IMR-90 (cell line): Measurements from ENCODE around the gene SIAH2. TPM values are rescaled to one million over a fixed set of nuclear protein-coding genes. Genes with fewer than 3 reads are reported as not detected.

ENCODE experiments used
- ATAC-seq: fragments of 200-7000 bp; cut with Tn5 transposase; 2 replicates; pipeline ENCODE4 v1.9.1; 2020; ENCODE audit warnings: low read depth, mild to moderate bottlenecking, moderate library complexity
- BruUV-seq: library from RNA; stranded (reverse); fragments of 400-500 nt; replicated peaks from 2 replicates; lab custom pipeline; 2021; lab: Mats Ljungman, UMichigan
- CTCF ChIA-PET: fragments of 300-600 bp; formaldehyde crosslinking; extraction: SDS; loops from one replicate; lab custom pipeline; 2021; ENCODE audit warnings: antibody characterized with exemption; lab: Yijun Ruan, JAX
- POLR2A ChIA-PET: fragments of 300-600 bp; sonication (Branson Sonifier 250); formaldehyde crosslinking; loops from one replicate; lab custom pipeline; 2022; ENCODE audit warnings: antibody characterized with exemption; ENCODE audit not compliant: unreplicated experiment; lab: Charles Lee
- DNase-seq: peaks from one replicate; pipeline ENCODE4 v3.0.0; 2013
- H2AFZ ChIP-seq: replicated peaks from 2 replicates; pipeline ENCODE3; 2013; ENCODE audit warnings: low read length, mild to moderate bottlenecking; ENCODE audit not compliant: poor library complexity
- H2AK5ac ChIP-seq: 2 replicates; pipeline ENCODE4 v1.6.1; 2013; ENCODE audit warnings: low read depth, low read length, inconsistent platforms
- H2AK9ac ChIP-seq: replicated peaks from 2 replicates; pipeline ENCODE3; 2013; ENCODE audit warnings: mild to moderate bottlenecking, low read depth, low read length, moderate library complexity; ENCODE audit not compliant: poor library complexity
- H2BK120ac ChIP-seq: 2 replicates; pipeline ENCODE4 v1.6.1; 2013; ENCODE audit warnings: low read depth, low read length, inconsistent platforms
- H2BK15ac ChIP-seq: 3 replicates; pipeline ENCODE4 v1.6.1; 2013; ENCODE audit warnings: low read depth, low read length, inconsistent platforms
- H2BK20ac ChIP-seq: 2 replicates; pipeline ENCODE4 v1.6.1; 2013; ENCODE audit warnings: low read depth, mild to moderate bottlenecking, inconsistent platforms, low read length, moderate library complexity
- H2BK5ac ChIP-seq: 2 replicates; pipeline ENCODE4 v1.6.1; 2013; ENCODE audit warnings: mild to moderate bottlenecking, low read depth, low read length, inconsistent platforms; ENCODE audit not compliant: poor library complexity, severe bottlenecking
- H3K14ac ChIP-seq: replicated peaks from 2 replicates; pipeline ENCODE4 v1.6.1; 2013; ENCODE audit warnings: low read depth, low read length, inconsistent platforms
- H3K18ac ChIP-seq: 2 replicates; pipeline ENCODE4 v1.6.1; 2013; ENCODE audit warnings: low read depth, low read length, control low read depth
- H3K23ac ChIP-seq: 2 replicates; pipeline ENCODE4 v1.6.1; 2013; ENCODE audit warnings: low read depth, low read length, inconsistent platforms
- H3K27ac ChIP-seq: 2 replicates; pipeline ENCODE4 v1.5.1; 2013; ENCODE audit warnings: mild to moderate bottlenecking, control low read depth, low read length; ENCODE audit not compliant: insufficient read depth
- H3K27me3 ChIP-seq: 2 replicates; pipeline ENCODE4 v1.6.1; 2013; ENCODE audit warnings: low read length; ENCODE audit not compliant: control insufficient read depth, insufficient read depth
- H3K36me3 ChIP-seq: 2 replicates; pipeline ENCODE4 v1.6.1; 2013; ENCODE audit warnings: low read length, mixed read lengths; ENCODE audit not compliant: control insufficient read depth, insufficient read depth
- H3K4ac ChIP-seq: 2 replicates; pipeline ENCODE4 v1.6.1; 2013; ENCODE audit warnings: low read depth, low read length, inconsistent platforms
- H3K4me1 ChIP-seq: 2 replicates; pipeline ENCODE4 v1.6.1; 2013; ENCODE audit warnings: low read length, mixed read lengths; ENCODE audit not compliant: control insufficient read depth, insufficient read depth
- H3K4me2 ChIP-seq: 2 replicates; pipeline ENCODE4 v1.6.1; 2013; ENCODE audit warnings: low read depth, mild to moderate bottlenecking, control low read depth, low read length, moderate library complexity
- H3K4me3 ChIP-seq: 2 replicates; pipeline ENCODE4 v1.5.1; 2013; ENCODE audit warnings: low read depth, mild to moderate bottlenecking, control low read depth, low read length, moderate library complexity; ENCODE audit not compliant: insufficient read depth
- H3K56ac ChIP-seq: 2 replicates; pipeline ENCODE4 v1.6.1; 2013; ENCODE audit warnings: low read length, inconsistent platforms; ENCODE audit not compliant: insufficient read depth; ENCODE audit errors: extremely low read depth
- H3K79me1 ChIP-seq, 2 experiments: 2 replicates each; pipeline ENCODE4 v1.6.1; 2013; ENCODE audit warnings: low read length in 2 of 2, inconsistent platforms in 1 of 2, low read depth in 1 of 2
- H3K9ac ChIP-seq: 2 replicates; pipeline ENCODE4 v1.6.1; 2013; ENCODE audit warnings: low read depth, low read length, control low read depth
- H3K9me1 ChIP-seq: 2 replicates; pipeline ENCODE4 v1.6.1; 2013; ENCODE audit warnings: low read length, inconsistent platforms; ENCODE audit not compliant: insufficient read depth
- H3K9me3 ChIP-seq: 2 replicates; pipeline ENCODE4 v1.6.1; 2013; ENCODE audit warnings: low read length; ENCODE audit not compliant: control insufficient read depth, insufficient read depth
- H4K20me1 ChIP-seq: 2 replicates; pipeline ENCODE4 v1.6.1; 2013; ENCODE audit warnings: low read length, inconsistent platforms; ENCODE audit not compliant: insufficient read depth
- H4K5ac ChIP-seq: 2 replicates; pipeline ENCODE4 v1.6.1; 2013; ENCODE audit warnings: mild to moderate bottlenecking, low read depth, low read length, control low read depth
- H4K8ac ChIP-seq, 2 experiments: 2 replicates each; pipeline ENCODE4 v1.6.1; 2013; ENCODE audit warnings: low read depth in 2 of 2, low read length in 2 of 2, control low read depth in 1 of 2, inconsistent platforms in 1 of 2
- H4K91ac ChIP-seq: 2 replicates; pipeline ENCODE4 v1.6.1; 2013; ENCODE audit warnings: low read depth, low read length, inconsistent platforms; ENCODE audit not compliant: insufficient read depth
- BHLHE40 ChIP-seq: fragments of 150-350 bp; IDR thresholded peaks from 2 replicates; pipeline ENCODE4 v1.6.1; 2016; ENCODE audit warnings: mild to moderate bottlenecking, low read depth, low read length
- CEBPB ChIP-seq: IDR thresholded peaks from 2 replicates; pipeline ENCODE4 v1.6.1; 2012; ENCODE audit warnings: low read depth, low read length, improper control_type of control experiment
- CHD1 ChIP-seq: IDR thresholded peaks from 2 replicates; pipeline ENCODE4 v1.6.1; 2012; ENCODE audit warnings: low read depth, low read length, improper control_type of control experiment
- FOS ChIP-seq: fragments of 150-350 bp; IDR thresholded peaks from 2 replicates; pipeline ENCODE4 v1.6.1; 2016; ENCODE audit warnings: low read depth, low read length
- MAFK ChIP-seq: IDR thresholded peaks from 2 replicates; pipeline ENCODE4 v1.6.1; 2012; ENCODE audit warnings: low read depth, low read length, improper control_type of control experiment
- MAZ ChIP-seq: IDR thresholded peaks from 2 replicates; pipeline ENCODE4 v1.6.1; 2012; ENCODE audit warnings: low read depth, mild to moderate bottlenecking, low read length, improper control_type of control experiment, moderate library complexity, borderline replicate concordance
- MXI1 ChIP-seq: IDR thresholded peaks from 2 replicates; pipeline ENCODE4 v1.6.1; 2012; ENCODE audit warnings: low read depth, mild to moderate bottlenecking, low read length, moderate library complexity, borderline replicate concordance
- NFE2L2 ChIP-seq: fragments of 150-350 bp; IDR thresholded peaks from 2 replicates; pipeline ENCODE4 v1.6.1; 2016; ENCODE audit warnings: low read depth, mild to moderate bottlenecking, low read length
- POLR2A ChIP-seq: IDR thresholded peaks from 2 replicates; pipeline ENCODE4 v1.6.1; 2012; ENCODE audit warnings: mild to moderate bottlenecking, low read depth, low read length
- RCOR1 ChIP-seq: IDR thresholded peaks from 2 replicates; pipeline ENCODE4 v1.6.1; 2012; ENCODE audit warnings: mild to moderate bottlenecking, low read length, improper control_type of control experiment; ENCODE audit not compliant: insufficient replicate concordance
- RFX5 ChIP-seq: IDR thresholded peaks from 2 replicates; pipeline ENCODE4 v1.8.0; 2012; ENCODE audit warnings: low read depth, mild to moderate bottlenecking, low read length, moderate library complexity
- SMC3 ChIP-seq: fragments of 150-350 bp; IDR thresholded peaks from 2 replicates; pipeline ENCODE4 v1.6.1; 2016; ENCODE audit warnings: low read depth, mild to moderate bottlenecking, antibody characterized with exemption, low read length, moderate library complexity
- WGBS, 2 experiments: methylation state at CpG; one replicate each; pipeline versions ENCODE4 v1.1.5 to v1.1.7; 2013; ENCODE audit warnings: missing lambda C conversion rate in 2 of 2; ENCODE audit not compliant: insufficient read length in 1 of 2; ENCODE audit errors: extremely low coverage in 2 of 2; 5-methylcytosine and 5-hydroxymethylcytosine counted together
- dilution Hi-C: fragments of 300-500 bp; cut with HindIII; formaldehyde crosslinking; loops from one replicate; pipeline ENCODE4 v1.14.3; 2018; ENCODE audit warnings: low sequenced_read_pairs; ENCODE audit not compliant: unreplicated experiment
- in situ Hi-C: fragments of 300-500 bp; cut with MboI; formaldehyde crosslinking; loops from 3 replicates; pipeline ENCODE4 v1.14.3; 2019; ENCODE audit warnings: low sequenced_read_pairs, inconsistent platforms, mixed read lengths
- intact Hi-C: fragments of 100-400 bp; cut with micrococcal nuclease; formaldehyde crosslinking; loops from 2 replicates; pipeline ENCODE4 v1.10.0; 2022
- polyA plus RNA-seq, 3 experiments: library from polyadenylated mRNA; depleted of rRNA; stranded (reverse); fragments of >200 nt; gene quantifications; 2 replicates each; pipeline ENCODE4 v1.2.3, GENCODE V29; 2012; ENCODE audit warnings: low replicate concordance in 1 of 3
- total RNA-seq: library from RNA; depleted of rRNA; stranded (reverse); fragments of >200 nt; gene quantifications from 2 replicates; pipeline ENCODE4 v1.2.3, GENCODE V29; 2012
- TF ChIP-seq, protein P1 (sequence below): fragments of 150-350 bp; IDR thresholded peaks from 2 replicates; pipeline ENCODE4 v1.6.1; 2016; ENCODE audit warnings: low read depth, mild to moderate bottlenecking, low read length, moderate library complexity, borderline replicate concordance
- TF ChIP-seq, protein P2 (sequence below): fragments of 150-350 bp; IDR thresholded peaks from 2 replicates; pipeline ENCODE4 v1.6.1; 2017; ENCODE audit warnings: mild to moderate bottlenecking, antibody characterized with exemption, low read length, low read depth
- TF ChIP-seq, protein P3 (sequence below): conservative IDR thresholded peaks from 2 replicates; pipeline ENCODE4 v1.5.1; 2012; ENCODE audit warnings: mild to moderate bottlenecking, low read depth, low read length, improper control_type of control experiment

The SIAH2 gene
- total and polyA plus RNA-seq, 2 of the 4 experiments (the other 2 are of a cell fraction): 24.7 to 61.8 TPM

DNA sequence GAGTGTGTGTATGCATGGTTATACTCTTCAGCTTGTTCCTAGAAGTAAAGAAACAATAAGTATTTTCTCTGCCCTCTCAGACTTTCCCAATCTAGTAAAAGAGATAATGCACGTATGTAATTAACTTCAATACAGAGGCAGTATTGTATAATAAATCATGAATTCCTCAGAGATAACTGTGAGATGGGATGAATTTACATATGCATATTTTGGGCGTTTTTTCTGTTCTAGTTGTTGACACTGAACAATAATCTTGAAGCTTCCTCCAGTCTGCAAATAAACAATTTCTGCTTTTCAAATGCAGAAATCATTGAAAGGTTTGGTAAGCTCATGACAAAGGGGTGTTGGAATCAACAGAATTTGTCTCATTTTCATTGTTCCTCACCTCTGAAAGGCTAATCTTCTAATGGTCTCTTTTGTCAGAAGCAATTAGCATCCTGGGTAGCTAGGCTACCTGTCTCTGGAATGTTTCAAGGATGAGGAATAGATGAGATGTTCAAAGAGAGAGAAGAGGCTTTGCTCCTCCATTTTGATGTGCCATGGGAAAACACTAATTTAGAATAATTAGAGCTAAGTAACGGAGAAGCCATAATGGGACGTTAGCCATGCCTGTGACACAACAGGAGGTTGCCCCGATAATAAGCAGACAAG, 43.3 kb upstream of the SIAH2 start:
- Histone ChIP-seq H3K4me1 (no peaks in the 10 kb centered on the region), H2BK5ac (no peak overlapping the region), H3K23ac (no peak overlapping the region), H3K27me3 (peaks cover 28% of the 10 kb centered on the region), H3K4me3 (no peak overlapping the region), H3K36me3 (no peaks in the 10 kb centered on the region), H2AK9ac (no peak overlapping the region), H3K9ac (no peak overlapping the region), H2BK120ac (no peak overlapping the region), H3K9me1 (no peaks in the 10 kb centered on the region), H3K56ac (no peak overlapping the region), H3K18ac (no peak overlapping the region), H4K20me1 (no peaks in the 10 kb centered on the region), H3K4me2 (no peak overlapping the region), H3K9me3 (no peaks in the 10 kb centered on the region), H3K4ac (no peak overlapping the region), H3K14ac (no peak overlapping the region), H3K27ac (no peak overlapping the region), H4K8ac (no peak overlapping the region), H4K5ac (no peak overlapping the region), H2BK20ac (no peak overlapping the region), H4K91ac (no peak overlapping the region), H3K79me1 (no peaks in the 10 kb centered on the region), H2AK5ac (no peak overlapping the region), H2AFZ (no peak overlapping the region), H2BK15ac (no peak overlapping the region)
- intact Hi-C loops (no loop called here), dilution Hi-C loops (no loop called here), in situ Hi-C loops (no loop called here)
- TF ChIP-seq, protein P1, sequence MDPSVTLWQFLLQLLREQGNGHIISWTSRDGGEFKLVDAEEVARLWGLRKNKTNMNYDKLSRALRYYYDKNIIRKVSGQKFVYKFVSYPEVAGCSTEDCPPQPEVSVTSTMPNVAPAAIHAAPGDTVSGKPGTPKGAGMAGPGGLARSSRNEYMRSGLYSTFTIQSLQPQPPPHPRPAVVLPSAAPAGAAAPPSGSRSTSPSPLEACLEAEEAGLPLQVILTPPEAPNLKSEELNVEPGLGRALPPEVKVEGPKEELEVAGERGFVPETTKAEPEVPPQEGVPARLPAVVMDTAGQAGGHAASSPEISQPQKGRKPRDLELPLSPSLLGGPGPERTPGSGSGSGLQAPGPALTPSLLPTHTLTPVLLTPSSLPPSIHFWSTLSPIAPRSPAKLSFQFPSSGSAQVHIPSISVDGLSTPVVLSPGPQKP: no peak
- no peak for TF ChIP-seq MXI1
- no peak for TF ChIP-seq MAFK
- TF ChIP-seq, protein P2, sequence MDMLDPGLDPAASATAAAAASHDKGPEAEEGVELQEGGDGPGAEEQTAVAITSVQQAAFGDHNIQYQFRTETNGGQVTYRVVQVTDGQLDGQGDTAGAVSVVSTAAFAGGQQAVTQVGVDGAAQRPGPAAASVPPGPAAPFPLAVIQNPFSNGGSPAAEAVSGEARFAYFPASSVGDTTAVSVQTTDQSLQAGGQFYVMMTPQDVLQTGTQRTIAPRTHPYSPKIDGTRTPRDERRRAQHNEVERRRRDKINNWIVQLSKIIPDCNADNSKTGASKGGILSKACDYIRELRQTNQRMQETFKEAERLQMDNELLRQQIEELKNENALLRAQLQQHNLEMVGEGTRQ: no peak
- TF ChIP-seq NFE2L2: no peak
- TF ChIP-seq, protein P3, sequence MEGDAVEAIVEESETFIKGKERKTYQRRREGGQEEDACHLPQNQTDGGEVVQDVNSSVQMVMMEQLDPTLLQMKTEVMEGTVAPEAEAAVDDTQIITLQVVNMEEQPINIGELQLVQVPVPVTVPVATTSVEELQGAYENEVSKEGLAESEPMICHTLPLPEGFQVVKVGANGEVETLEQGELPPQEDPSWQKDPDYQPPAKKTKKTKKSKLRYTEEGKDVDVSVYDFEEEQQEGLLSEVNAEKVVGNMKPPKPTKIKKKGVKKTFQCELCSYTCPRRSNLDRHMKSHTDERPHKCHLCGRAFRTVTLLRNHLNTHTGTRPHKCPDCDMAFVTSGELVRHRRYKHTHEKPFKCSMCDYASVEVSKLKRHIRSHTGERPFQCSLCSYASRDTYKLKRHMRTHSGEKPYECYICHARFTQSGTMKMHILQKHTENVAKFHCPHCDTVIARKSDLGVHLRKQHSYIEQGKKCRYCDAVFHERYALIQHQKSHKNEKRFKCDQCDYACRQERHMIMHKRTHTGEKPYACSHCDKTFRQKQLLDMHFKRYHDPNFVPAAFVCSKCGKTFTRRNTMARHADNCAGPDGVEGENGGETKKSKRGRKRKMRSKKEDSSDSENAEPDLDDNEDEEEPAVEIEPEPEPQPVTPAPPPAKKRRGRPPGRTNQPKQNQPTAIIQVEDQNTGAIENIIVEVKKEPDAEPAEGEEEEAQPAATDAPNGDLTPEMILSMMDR: no peak
- TF ChIP-seq FOS: no peak
- no peak for TF ChIP-seq CEBPB
- no peak for TF ChIP-seq RCOR1
- TF ChIP-seq RFX5: no peak
- no peak for TF ChIP-seq SMC3
- TF ChIP-seq BHLHE40: no peak
- no peak for TF ChIP-seq CHD1
- TF ChIP-seq MAZ: no peak
- no peak for TF ChIP-seq POLR2A
- no TSS peak for BruUV-seq
- ChIA-PET CTCF (no interaction called here), POLR2A (no interaction called here)
- ATAC-seq (no peak), DNase-seq (no peak)
- WGBS, 2 experiments: 62% methylated on average over 3 of the region's 5 CpGs; no CpG with 5 or more reads in 1 of the 2 experiments
